Liver (tissue), 9 donors: Measurements from ENCODE around the gene GLI3. TPM values are rescaled to one million over a fixed set of nuclear protein-coding genes. Genes with fewer than 3 reads are reported as not detected.

Source experiments
- DNase-seq: peaks from one replicate; pipeline ENCODE4 v3.0.0-alpha.2; 2017; ENCODE audit warnings: low spot score
- H3K27ac ChIP-seq, 2 donors: one replicate each; pipeline ENCODE4 v1.7.0; 2013; ENCODE audit warnings: inconsistent platforms in 2 of 2, low read length in 2 of 2, control low read depth in 1 of 2, low read depth in 1 of 2, mild to moderate bottlenecking in 1 of 2
- H3K27me3 ChIP-seq, 4 donors: one replicate each; pipeline versions ENCODE4 v1.6.1 to v1.7.0; 2013; ENCODE audit warnings: low read length in 3 of 4, inconsistent platforms in 1 of 4, mild to moderate bottlenecking in 1 of 4, moderate library complexity in 1 of 4; ENCODE audit not compliant: control insufficient read depth in 4 of 4, insufficient read depth in 4 of 4
- H3K36me3 ChIP-seq, 4 donors: one replicate each; pipeline versions ENCODE4 v1.6.1 to v1.7.0; 2013; ENCODE audit warnings: low read length in 3 of 4, mild to moderate bottlenecking in 3 of 4, low read depth in 1 of 4, moderate library complexity in 1 of 4; ENCODE audit not compliant: control insufficient read depth in 4 of 4, insufficient read depth in 3 of 4
- H3K4me1 ChIP-seq, 4 donors: one replicate each; pipeline versions ENCODE4 v1.6.1 to v1.7.0; 2013; ENCODE audit warnings: low read length in 3 of 4, mild to moderate bottlenecking in 3 of 4, moderate library complexity in 1 of 4; ENCODE audit not compliant: control insufficient read depth in 4 of 4, insufficient read depth in 4 of 4
- H3K4me3 ChIP-seq, 3 donors: one replicate each; pipeline versions ENCODE4 v1.6.1 to v1.7.0; 2013; ENCODE audit warnings: low read length in 3 of 3, control low read depth in 1 of 3, low read depth in 1 of 3, mild to moderate bottlenecking in 1 of 3
- H3K9ac ChIP-seq, 2 donors: one replicate each; pipeline ENCODE4 v1.7.0; 2013; ENCODE audit warnings: low read length in 2 of 2, mild to moderate bottlenecking in 2 of 2, moderate library complexity in 2 of 2, control low read depth in 1 of 2, low read depth in 1 of 2
- H3K9me3 ChIP-seq, 4 donors: one replicate each; pipeline versions ENCODE4 v1.6.1 to v1.7.0; 2013; ENCODE audit warnings: low read length in 3 of 4; ENCODE audit not compliant: control insufficient read depth in 4 of 4
- CTCF ChIP-seq: fragments of 150-350 bp; IDR thresholded peaks from 2 replicates; pipeline ENCODE4 v1.5.1; 2017; ENCODE audit warnings: improper control_type of control experiment, low read depth, low read length; ENCODE audit not compliant: missing input control
- EGR1 ChIP-seq, 2 donors: IDR thresholded peaks; 2 replicates each; pipeline ENCODE4 v1.6.1; 2016 to 2018; ENCODE audit warnings: antibody characterized with exemption in 2 of 2, low read depth in 2 of 2
- FOXA1 ChIP-seq: IDR thresholded peaks from 2 replicates; pipeline ENCODE4 v1.6.1; 2016; ENCODE audit warnings: antibody characterized with exemption
- FOXA2 ChIP-seq: IDR thresholded peaks from 2 replicates; pipeline ENCODE4 v1.6.1; 2016; ENCODE audit warnings: antibody characterized with exemption
- GABPA ChIP-seq, 2 donors: IDR thresholded peaks in 1 of 2; conservative IDR thresholded peaks in 1 of 2; 2 replicates each; pipeline ENCODE4 v1.6.1; 2016; ENCODE audit warnings: antibody characterized with exemption in 2 of 2, mild to moderate bottlenecking in 1 of 2, moderate library complexity in 1 of 2
- HNF4A ChIP-seq, 2 donors: conservative IDR thresholded peaks; 2 replicates each; pipeline ENCODE4 v1.6.1; 2016; ENCODE audit warnings: antibody characterized with exemption in 2 of 2, mild to moderate bottlenecking in 2 of 2
- HNF4G ChIP-seq: IDR thresholded peaks from 2 replicates; pipeline ENCODE4 v1.6.1; 2016; ENCODE audit warnings: antibody characterized with exemption
- JUND ChIP-seq, 2 donors: IDR thresholded peaks; 2 replicates each; pipeline ENCODE4 v1.6.1; 2016; ENCODE audit warnings: antibody characterized with exemption in 2 of 2
- MAX ChIP-seq: IDR thresholded peaks from 2 replicates; pipeline ENCODE4 v1.6.1; 2016; ENCODE audit warnings: antibody characterized with exemption
- NR2F2 ChIP-seq: IDR thresholded peaks from 2 replicates; pipeline ENCODE4 v1.6.1; 2016; ENCODE audit warnings: antibody characterized with exemption
- RAD21 ChIP-seq, 2 donors: IDR thresholded peaks; 2 replicates each; pipeline ENCODE4 v1.6.1; 2016; ENCODE audit warnings: antibody characterized with exemption in 2 of 2, mild to moderate bottlenecking in 2 of 2
- RXRA ChIP-seq, 2 donors: IDR thresholded peaks; 2 replicates each; pipeline ENCODE4 v1.6.1; 2017 to 2018; ENCODE audit warnings: antibody characterized with exemption in 2 of 2, mild to moderate bottlenecking in 1 of 2
- SP1 ChIP-seq: IDR thresholded peaks from 2 replicates; pipeline ENCODE4 v1.6.1; 2018; ENCODE audit warnings: antibody characterized with exemption, mild to moderate bottlenecking
- TAF1 ChIP-seq: conservative IDR thresholded peaks from 2 replicates; pipeline ENCODE4 v1.6.1; 2016; ENCODE audit warnings: antibody characterized with exemption, mild to moderate bottlenecking
- YY1 ChIP-seq: IDR thresholded peaks from 2 replicates; pipeline ENCODE4 v1.6.1; 2016; ENCODE audit warnings: antibody characterized with exemption, mild to moderate bottlenecking
- ZBTB33 ChIP-seq: IDR thresholded peaks from 2 replicates; pipeline ENCODE4 v1.6.1; 2016; ENCODE audit warnings: antibody characterized with exemption
- WGBS: extraction: QIAGEN DNeasy Blood & Tissue Kit; methylation state at CpG from one replicate; pipeline ENCODE4 v1.1.7; 2013; 5-methylcytosine and 5-hydroxymethylcytosine counted together
- polyA plus RNA-seq, 2 donors: library from polyadenylated mRNA; stranded (reverse) in 1 of 2; unstranded in 1 of 2; fragments of 200-250 nt in 1 of 2; fragments of >200 nt in 1 of 2; fragmentation: Nextera tagmentation in 1 of 2; extraction: Ambion mirVana in 1 of 2; gene quantifications; one replicate each; pipeline versions ENCODE4 v1.2.1 to v1.2.3, GENCODE V29; 2013 to 2015
- total RNA-seq, 2 donors: library from RNA; depleted of rRNA; stranded (reverse); fragments of >200 nt; gene quantifications; one replicate each; pipeline ENCODE4 v1.2.3, GENCODE V29; 2014
- TF ChIP-seq, protein P1 (sequence below): IDR thresholded peaks from 2 replicates; pipeline ENCODE4 v1.6.1; 2016; ENCODE audit warnings: antibody characterized with exemption, mild to moderate bottlenecking
- TF ChIP-seq, protein P2 (sequence below): IDR thresholded peaks from 2 replicates; pipeline ENCODE4 v1.6.1; 2016; ENCODE audit warnings: antibody characterized with exemption
- donor health status: healthy.
- donor health status: healthy.
- donor health status: healthy.
- donor health status: healthy.
- donor health status: healthy.

GLI3 gene
- total RNA-seq: under 1 TPM; 0.28 to 0.42 TPM
- polyA plus RNA-seq: under 1 TPM; 0.09 to 0.24 TPM

- TF ChIP-seq RAD21 (IDR thresholded peaks at IDR 0.05): peak in 1 of 2 donors; percentile 15
- TF ChIP-seq EGR1 (IDR thresholded peaks at IDR 0.05; ENCODE audit: low read depth in 2 of 2): no peak
- no peak for DNase-seq
- Histone ChIP-seq H3K27me3 (peaks cover 0 to 16% (median 2%) of the 10 kb centered on the region in 4 donors), H3K9ac (no peak within 1 kb of the TSS), H3K4me1 (peaks cover 10 to 21% (median 15%) of the 10 kb centered on the region in 4 donors), H3K4me3 (peak within 1 kb of the TSS; percentile 16 to 86 (median 66)), H3K27ac (peak within 1 kb of the TSS; percentile 34 to 40), H3K9me3 (no peaks in the 10 kb centered on the region), H3K36me3 (no peaks in the 10 kb centered on the region)
- WGBS: under 1% methylated on average over 92 of the region's 92 CpGs
Measured at GRCh38 chr7:42236976-42237810, at the start of gene GLI3. GLI3 (minus strand) TSS chr7:42237209; CDS start chr7:42223253, 13,956 bp downstream.

- H3K4me1 ChIP-seq: no peaks in the 10 kb centered on the region
Measured at GRCh38 chr7:42285383-42285824, 48.4 kb upstream of the GLI3 start.

GRCh38 chr7:42283553-42283952 is 46.5 kb upstream of the GLI3 start:
- TF ChIP-seq JUND (IDR thresholded peaks at IDR 0.05) (no peak), GABPA (IDR thresholded peaks at IDR 0.05 in 1 of 2, conservative IDR thresholded peaks at IDR 0.05 in 1 of 2) (no peak), MAX (no peak), HNF4G (no peak), NR2F2 (no peak), FOXA1 (no peak), YY1 (no peak), ZBTB33 (no peak), RXRA (IDR thresholded peaks at IDR 0.05) (no peak), CTCF (no peak), FOXA2 (no peak), EGR1 (IDR thresholded peaks at IDR 0.05; ENCODE audit: low read depth in 2 of 2) (no peak), HNF4A (conservative IDR thresholded peaks at IDR 0.05) (no peak), SP1 (no peak), RAD21 (IDR thresholded peaks at IDR 0.05) (no peak), TAF1 (no peak)
- TF ChIP-seq, protein P1, sequence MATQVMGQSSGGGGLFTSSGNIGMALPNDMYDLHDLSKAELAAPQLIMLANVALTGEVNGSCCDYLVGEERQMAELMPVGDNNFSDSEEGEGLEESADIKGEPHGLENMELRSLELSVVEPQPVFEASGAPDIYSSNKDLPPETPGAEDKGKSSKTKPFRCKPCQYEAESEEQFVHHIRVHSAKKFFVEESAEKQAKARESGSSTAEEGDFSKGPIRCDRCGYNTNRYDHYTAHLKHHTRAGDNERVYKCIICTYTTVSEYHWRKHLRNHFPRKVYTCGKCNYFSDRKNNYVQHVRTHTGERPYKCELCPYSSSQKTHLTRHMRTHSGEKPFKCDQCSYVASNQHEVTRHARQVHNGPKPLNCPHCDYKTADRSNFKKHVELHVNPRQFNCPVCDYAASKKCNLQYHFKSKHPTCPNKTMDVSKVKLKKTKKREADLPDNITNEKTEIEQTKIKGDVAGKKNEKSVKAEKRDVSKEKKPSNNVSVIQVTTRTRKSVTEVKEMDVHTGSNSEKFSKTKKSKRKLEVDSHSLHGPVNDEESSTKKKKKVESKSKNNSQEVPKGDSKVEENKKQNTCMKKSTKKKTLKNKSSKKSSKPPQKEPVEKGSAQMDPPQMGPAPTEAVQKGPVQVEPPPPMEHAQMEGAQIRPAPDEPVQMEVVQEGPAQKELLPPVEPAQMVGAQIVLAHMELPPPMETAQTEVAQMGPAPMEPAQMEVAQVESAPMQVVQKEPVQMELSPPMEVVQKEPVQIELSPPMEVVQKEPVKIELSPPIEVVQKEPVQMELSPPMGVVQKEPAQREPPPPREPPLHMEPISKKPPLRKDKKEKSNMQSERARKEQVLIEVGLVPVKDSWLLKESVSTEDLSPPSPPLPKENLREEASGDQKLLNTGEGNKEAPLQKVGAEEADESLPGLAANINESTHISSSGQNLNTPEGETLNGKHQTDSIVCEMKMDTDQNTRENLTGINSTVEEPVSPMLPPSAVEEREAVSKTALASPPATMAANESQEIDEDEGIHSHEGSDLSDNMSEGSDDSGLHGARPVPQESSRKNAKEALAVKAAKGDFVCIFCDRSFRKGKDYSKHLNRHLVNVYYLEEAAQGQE: no peak
- TF ChIP-seq, protein P2, sequence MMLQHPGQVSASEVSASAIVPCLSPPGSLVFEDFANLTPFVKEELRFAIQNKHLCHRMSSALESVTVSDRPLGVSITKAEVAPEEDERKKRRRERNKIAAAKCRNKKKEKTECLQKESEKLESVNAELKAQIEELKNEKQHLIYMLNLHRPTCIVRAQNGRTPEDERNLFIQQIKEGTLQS: no peak
- no peak overlapping the region for H3K27ac ChIP-seq
- H3K9me3 ChIP-seq: no peaks in the 10 kb centered on the region
- peaks cover 0 to 8% (median 3%) of the 10 kb centered on the region in 4 donors for H3K27me3 ChIP-seq
- 48% methylated on average over 2 of the region's 2 CpGs for WGBS
- H3K36me3 ChIP-seq: no peaks in the 10 kb centered on the region
- H3K9ac ChIP-seq: no peak overlapping the region
- DNase-seq: no peak
- no peaks in the 10 kb centered on the region for H3K4me1 ChIP-seq
- H3K4me3 ChIP-seq: no peak overlapping the region

More at GRCh38 chr7:42285383-42285824, 48.4 kb upstream of the GLI3 start:
- Histone ChIP-seq H3K9me3 (no peaks in the 10 kb centered on the region), H3K36me3 (no peaks in the 10 kb centered on the region), H3K9ac (no peak overlapping the region), H3K27ac (no peak overlapping the region), H3K27me3 (peaks cover 0 to 8% (median 3%) of the 10 kb centered on the region in 4 donors), H3K4me3 (no peak overlapping the region)
- TF ChIP-seq NR2F2 (no peak), JUND (IDR thresholded peaks at IDR 0.05) (no peak), YY1 (no peak)
- no peak for DNase-seq
